COLO668 (cell line): Measurements from ENCODE around the gene PTPRK.

Experiments
- DNase-seq: peaks from one replicate; lab custom pipeline; 2025; ENCODE audit not compliant: unreplicated experiment; lab: John Stamatoyannopoulos, UW

The PTPRK gene

DNA sequence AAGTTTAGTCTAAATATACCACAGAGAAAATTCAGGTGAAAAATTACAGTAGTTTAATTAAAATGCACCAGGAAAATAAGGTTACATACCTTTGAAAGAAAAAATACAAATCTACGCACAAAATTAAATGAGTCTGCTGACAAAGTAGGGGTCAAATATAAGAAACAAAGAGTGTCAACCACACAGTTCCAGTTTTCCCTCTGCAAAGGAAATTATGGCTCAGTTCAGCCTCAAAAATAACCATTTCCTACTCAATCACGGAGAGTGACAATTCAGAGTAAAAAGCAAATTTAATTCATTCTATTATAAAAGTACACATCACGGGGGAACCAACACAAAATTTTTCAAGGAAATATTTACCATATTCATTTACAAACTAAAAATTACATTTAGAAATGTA, 124.8 kb downstream of the PTPRK start:
- no peak for DNase-seq

DNA sequence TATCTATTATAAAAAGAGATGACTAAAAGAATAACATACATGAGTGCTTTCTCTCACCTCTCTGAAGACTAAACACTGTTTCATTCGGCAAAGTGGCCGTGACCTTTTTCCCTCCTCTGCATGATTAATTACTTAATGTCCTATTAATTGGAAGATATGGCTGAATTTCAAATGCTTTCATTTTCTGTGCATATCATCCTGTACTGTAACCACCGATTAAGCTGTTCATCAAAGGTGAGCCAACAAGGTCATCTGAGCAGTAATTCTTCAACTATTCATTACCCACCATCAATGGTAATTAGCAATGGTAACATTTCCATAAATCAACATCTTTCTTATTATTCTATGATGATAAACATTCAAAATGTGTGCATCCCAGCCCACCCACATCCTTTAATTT, 125.2 kb downstream of the PTPRK start:
- DNase-seq: no peak

GRCh38 chr6:128394167-128394566, 126.2 kb downstream of the PTPRK start:
- no peak for DNase-seq

- DNase-seq: no peak
Measured at GRCh38 chr6:128389820-128390534, 130.4 kb downstream of the PTPRK start.

DNA sequence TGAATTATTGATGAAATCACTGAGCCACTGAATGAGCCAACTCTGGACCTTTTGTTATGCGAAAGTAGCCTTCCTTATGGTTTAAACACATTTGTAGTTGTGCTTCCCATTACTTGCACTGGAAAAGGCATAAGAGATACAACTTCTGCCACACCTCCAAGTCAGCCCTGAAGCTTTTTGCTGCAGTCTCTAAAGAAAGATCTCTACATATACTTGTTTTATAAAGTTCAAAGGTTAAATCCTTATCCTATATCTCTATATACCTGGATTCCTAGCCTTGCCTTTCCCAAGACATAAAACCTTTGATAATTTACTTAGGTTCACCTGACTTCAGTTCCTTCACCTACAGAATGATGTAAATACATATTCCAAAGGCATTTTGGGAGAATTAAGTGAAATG, 132.0 kb downstream of the PTPRK start:
- no peak for DNase-seq

GRCh38 chr6:128380891-128381290, 139.5 kb downstream of the PTPRK start:
- DNase-seq: no peak

GRCh38 chr6:128379577-128379976, 140.8 kb downstream of the PTPRK start:
- DNase-seq: no peak

GRCh38 chr6:128376952-128377503, 143.4 kb downstream of the PTPRK start:
- no peak for DNase-seq

DNA sequence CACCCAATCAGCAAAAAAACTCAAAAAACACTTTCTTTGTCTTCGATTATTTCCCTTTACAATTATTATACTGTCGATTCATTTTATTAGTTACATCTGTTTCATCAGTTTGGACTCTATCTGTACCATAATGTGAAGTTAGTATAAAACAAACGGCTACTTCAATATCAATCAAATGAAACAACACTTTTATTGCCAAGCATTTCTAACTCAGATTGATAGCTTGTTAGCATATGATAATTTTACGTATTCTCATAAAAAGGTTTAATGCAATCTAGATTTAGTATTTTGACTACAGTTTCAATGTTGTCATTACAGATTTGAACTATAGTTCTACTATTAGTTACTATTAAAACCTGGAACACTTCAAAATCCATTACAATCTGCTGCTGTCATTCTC, 149.3 kb downstream of the PTPRK start:
- DNase-seq: no peak

GRCh38 chr6:128370072-128370471, 150.3 kb downstream of the PTPRK start:
- no peak for DNase-seq

DNA sequence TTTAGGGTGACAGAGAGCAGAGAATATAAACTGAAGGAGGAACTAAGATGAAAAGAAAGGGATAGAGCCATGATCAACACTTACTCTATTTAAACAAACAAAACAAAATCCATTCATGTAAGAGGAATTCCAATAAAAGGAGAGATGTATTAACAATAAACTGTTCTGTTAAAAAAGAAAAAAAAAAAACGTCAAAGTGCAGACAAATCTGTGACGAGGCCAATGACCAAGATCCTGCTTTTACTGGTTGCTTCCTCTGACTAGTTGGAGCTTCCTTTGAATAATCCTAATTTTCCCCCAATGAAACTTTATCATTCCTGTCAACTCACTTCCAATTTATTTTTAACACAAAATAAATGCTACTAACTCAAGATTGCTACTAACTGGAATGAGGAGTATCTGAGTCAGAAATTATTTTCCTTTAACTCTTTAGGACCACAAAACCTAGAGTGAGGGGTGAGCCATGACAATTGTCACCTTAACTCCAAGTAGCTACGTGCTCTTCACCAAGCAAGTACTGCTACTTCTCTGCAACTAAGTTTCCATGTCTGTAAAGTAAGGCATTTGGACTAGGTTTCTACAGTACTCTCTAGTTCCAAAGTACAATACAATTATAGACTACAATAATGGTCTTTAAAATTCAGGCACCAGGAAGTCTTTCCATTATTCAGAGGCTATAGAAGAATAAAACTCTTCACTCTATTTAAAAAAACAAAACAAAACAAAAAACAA, 152.0 kb downstream of the PTPRK start:
- DNase-seq: no peak

DNA sequence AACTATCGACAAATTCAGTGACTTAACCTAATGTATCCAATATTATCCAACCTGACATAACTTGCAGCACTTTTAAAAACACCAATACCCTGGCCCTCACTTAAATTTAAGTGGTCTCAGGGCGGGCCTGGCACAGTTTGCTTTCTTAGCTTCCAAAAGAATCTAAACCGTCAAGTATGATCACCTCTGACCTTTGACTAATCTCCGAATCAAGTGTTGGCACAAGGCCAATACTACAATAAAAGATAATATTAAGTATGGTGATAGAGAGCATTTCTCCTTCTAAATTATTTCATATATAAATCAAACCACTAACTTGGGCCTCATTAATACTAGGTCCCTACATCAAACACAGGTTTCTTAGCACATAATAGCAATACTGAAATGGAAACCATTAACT, 153.0 kb downstream of the PTPRK start:
- no peak for DNase-seq

DNA sequence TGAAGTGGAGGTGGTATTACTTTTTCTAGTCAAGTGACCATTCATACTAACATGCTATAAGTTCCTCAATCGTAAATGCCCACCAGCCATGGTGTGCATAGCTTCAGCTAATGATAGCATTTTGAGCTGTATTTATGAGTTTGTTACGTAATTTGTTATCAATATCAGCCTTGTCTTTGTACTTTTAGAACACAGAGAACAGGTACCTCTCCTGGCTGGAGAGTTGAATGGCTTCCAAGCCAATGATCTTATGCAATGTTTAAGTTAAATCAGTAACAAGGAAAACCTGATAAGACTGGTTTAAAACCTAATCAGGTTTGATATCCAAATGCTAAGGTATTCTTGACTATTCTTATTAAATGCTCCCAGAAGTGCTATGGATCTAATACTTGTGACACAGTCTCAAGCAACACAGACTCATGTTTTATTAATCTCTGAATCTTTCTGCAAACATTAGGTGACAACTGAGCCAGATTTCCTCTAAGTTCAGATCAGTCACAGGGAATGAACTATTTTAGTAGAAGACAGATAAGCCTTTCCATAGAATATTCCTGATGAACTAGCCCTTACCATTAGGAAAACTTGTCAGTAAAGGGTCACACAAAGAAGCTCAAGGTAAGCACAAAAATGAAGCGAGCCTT, 154.8 kb downstream of the PTPRK start:
- no peak for DNase-seq

DNA sequence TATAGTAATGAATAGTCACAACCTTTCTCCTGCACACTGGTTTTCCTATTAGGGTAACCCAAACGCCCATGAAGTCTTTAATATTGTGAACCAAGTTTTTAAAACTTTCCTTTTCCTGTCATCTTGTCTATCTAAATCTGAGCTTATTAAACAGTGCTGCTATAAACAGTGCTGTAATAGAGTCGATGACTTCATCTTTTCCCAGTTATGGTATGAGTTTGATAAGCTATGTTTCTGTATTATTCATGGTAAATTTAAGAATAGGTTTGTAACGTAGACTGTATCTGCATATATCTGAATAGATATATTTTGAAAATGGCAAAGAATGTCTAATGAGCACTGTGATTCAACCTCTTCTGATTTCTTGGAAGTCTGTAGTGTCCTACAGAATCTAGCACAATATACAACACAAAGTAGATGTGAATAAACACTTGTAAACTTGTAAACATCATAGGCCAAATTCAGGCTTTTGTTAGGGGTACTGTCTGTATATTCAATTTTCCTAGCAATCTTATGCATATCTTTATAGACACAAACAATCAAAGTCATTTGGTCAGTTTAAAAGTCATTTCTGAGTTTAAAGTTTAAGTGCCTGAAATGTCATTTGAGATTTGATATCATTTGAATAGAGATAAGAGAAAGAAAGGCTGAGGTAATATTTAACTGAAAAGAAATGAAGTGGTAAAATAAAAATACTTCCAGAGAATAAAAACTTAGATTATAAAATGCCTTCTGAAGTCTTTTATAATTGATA, 155.5 kb downstream of the PTPRK start:
- no peak for DNase-seq

GRCh38 chr6:128363020-128363813, 157.2 kb downstream of the PTPRK start:
- no peak for DNase-seq

DNA sequence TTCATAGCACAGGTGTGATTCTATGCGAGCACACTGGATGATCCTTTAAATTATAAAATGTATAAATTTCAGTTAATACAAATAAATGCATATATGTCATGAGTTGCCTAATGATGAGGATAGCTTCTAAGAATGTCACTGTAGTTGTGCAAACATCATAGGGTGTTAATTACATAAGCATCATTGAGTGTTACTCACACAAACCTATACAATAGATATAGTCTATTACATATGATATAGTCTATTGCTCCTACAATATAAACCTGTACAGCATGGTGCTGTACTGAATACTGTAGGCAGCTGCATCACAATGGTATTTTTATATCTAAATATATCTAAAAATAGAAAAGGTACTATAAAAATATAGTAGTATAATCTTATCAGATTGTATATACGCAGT, 159.0 kb downstream of the PTPRK start:
- no peak for DNase-seq

GRCh38 chr6:128358244-128358776, 162.1 kb downstream of the PTPRK start:
- no peak for DNase-seq

DNA sequence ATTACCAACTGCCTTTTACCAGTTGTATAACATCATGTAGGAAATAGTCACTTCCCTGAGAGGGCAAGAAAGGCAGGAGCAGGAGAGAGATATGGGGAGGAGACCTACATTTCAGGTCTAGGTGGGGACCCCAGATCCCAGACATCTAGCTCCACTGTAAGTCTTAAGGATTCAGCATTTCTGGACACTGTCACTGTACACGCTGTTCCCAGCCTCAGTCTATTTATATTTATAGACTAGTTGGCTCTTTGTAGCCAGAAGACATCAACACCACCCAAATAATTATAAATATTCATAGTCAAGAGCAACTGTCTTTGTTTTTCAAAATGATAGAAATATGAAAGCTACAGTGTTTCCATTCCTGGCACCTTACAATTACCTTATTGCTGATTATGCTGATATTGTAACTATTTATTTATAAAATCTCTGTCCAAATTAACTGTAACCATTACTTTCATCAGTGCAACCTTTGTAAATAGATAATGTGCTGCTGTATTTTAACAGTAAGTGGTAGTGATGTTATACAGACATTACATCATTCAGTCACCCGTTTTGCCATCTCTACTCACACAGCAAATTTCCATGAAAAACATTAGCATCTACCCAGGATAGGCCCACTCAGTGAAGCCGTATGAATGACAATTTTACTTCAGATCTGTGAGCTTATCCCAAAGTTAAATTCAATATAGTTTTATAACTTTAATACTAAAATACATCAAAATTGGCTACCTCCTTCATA, 162.8 kb downstream of the PTPRK start:
- no peak for DNase-seq

- DNase-seq: no peak
Measured at GRCh38 chr6:128352366-128352765, 168.0 kb downstream of the PTPRK start.

- DNase-seq: no peak
Measured at GRCh38 chr6:128351255-128351514, 169.2 kb downstream of the PTPRK start.
